Parathyroid adenoma (tissue), 2 donors: ENCODE results near the gene HIGD2A.

ENCODE experiments used
- H2AFZ ChIP-seq: fragments of 300-600 bp; sonication (generic); one replicate; pipeline ENCODE4 v1.7.0; 2017; ENCODE audit warnings: antibody characterized with exemption, mild to moderate bottlenecking
- H3K27ac ChIP-seq: fragments of 300-600 bp; sonication (generic); one replicate; pipeline ENCODE4 v1.7.0; 2017
- H3K27me3 ChIP-seq: fragments of 300-600 bp; sonication (generic); one replicate; pipeline ENCODE4 v1.7.0; 2017; ENCODE audit warnings: low read length; ENCODE audit not compliant: control insufficient read depth, insufficient read depth
- H3K36me3 ChIP-seq: fragments of 300-600 bp; sonication (generic); one replicate; pipeline ENCODE4 v1.7.0; 2017; ENCODE audit warnings: low read length; ENCODE audit not compliant: control insufficient read depth, insufficient read depth
- H3K4me1 ChIP-seq: fragments of 300-600 bp; sonication (generic); one replicate; pipeline ENCODE4 v1.7.0; 2017; ENCODE audit warnings: control low read depth
- H3K4me2 ChIP-seq: fragments of 300-600 bp; sonication (generic); one replicate; pipeline ENCODE4 v1.7.0; 2017; ENCODE audit warnings: low read length
- H3K4me3 ChIP-seq: fragments of 300-600 bp; sonication (generic); one replicate; pipeline ENCODE4 v1.7.0; 2017; ENCODE audit warnings: low read depth, low read length
- H3K79me2 ChIP-seq: fragments of 300-600 bp; sonication (generic); one replicate; pipeline ENCODE4 v1.7.0; 2017; ENCODE audit warnings: control low read depth
- H3K9ac ChIP-seq: fragments of 300-600 bp; sonication (generic); one replicate; pipeline ENCODE4 v1.7.0; 2017; ENCODE audit warnings: mild to moderate bottlenecking
- H3K9me3 ChIP-seq: fragments of 300-600 bp; sonication (generic); one replicate; pipeline ENCODE4 v1.7.0; 2017; ENCODE audit warnings: low read length; ENCODE audit not compliant: control insufficient read depth
- CTCF ChIP-seq: fragments of 300-600 bp; sonication (generic); IDR thresholded peaks from one replicate; pipeline ENCODE4 v1.7.0; 2017; ENCODE audit warnings: antibody characterized with exemption, mild to moderate bottlenecking
- donor health status: primary hyperparathyroidism.

The HIGD2A gene

GRCh38 chr5:176387384-176387925 is 1.1 kb upstream of the HIGD2A start:
- no peaks in the 10 kb centered on the region for H3K36me3 ChIP-seq
- no peaks in the 10 kb centered on the region for H3K9me3 ChIP-seq
- no peak for TF ChIP-seq CTCF
- no peaks in the 10 kb centered on the region for H3K27me3 ChIP-seq
- no peak overlapping the region for H2AFZ ChIP-seq
- H3K4me1 ChIP-seq = peaks cover 15% of the 10 kb centered on the region
- H3K79me2 ChIP-seq = peaks cover 13% of the 10 kb centered on the region
- H3K9ac ChIP-seq = no peak overlapping the region
- H3K27ac ChIP-seq = no peak overlapping the region
- peak overlapping the region; percentile 96 for H3K4me2 ChIP-seq
- peak overlapping the region; percentile 85 for H3K4me3 ChIP-seq

DNA sequence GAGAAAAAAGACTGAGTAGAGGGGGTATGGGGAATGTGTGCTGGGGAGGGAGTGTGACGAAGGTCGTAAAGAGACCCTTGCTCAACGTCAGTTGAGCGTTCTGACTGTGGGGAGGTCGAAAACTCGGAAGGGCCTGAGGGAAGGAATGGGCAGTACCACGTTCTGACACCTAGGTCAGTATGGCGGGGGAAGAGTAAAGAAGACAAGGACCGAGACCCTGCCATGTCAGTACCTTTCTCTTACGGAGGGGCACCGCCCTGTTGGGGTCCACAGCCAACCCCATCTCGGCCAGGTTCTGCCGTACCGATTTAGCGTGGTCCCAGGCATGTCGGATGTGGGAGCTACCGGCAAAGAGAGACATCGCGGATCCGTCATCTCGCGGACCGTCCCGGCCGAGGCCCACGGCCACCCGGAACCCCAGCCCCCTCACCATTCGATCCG is 528 bp upstream of the HIGD2A start:
- peak overlapping the region; percentile 85 for H3K4me3 ChIP-seq
- H3K4me2 ChIP-seq = peak overlapping the region; percentile 96
- H2AFZ ChIP-seq = peak overlapping the region; percentile 99
- no peaks in the 10 kb centered on the region for H3K27me3 ChIP-seq
- H3K9me3 ChIP-seq = no peaks in the 10 kb centered on the region
- peak overlapping the region; percentile 93 for H3K9ac ChIP-seq
- peaks cover 19% of the 10 kb centered on the region for H3K79me2 ChIP-seq
- peak overlapping the region; percentile 100 for H3K27ac ChIP-seq
- no peaks in the 10 kb centered on the region for H3K36me3 ChIP-seq
- H3K4me1 ChIP-seq = peaks cover 15% of the 10 kb centered on the region
- no peak for TF ChIP-seq CTCF

- no peaks in the 10 kb centered on the region for H3K27me3 ChIP-seq
- no peaks in the 10 kb centered on the region for H3K9me3 ChIP-seq
- peaks cover 29% of the 10 kb centered on the region for H3K79me2 ChIP-seq
- peaks cover 15% of the 10 kb centered on the region for H3K4me1 ChIP-seq
- peak overlapping the region; percentile 85 for H3K4me3 ChIP-seq
- peak overlapping the region; percentile 82 for H3K9ac ChIP-seq
- peak overlapping the region; percentile 100 for H3K27ac ChIP-seq
- TF ChIP-seq CTCF = no peak
- H2AFZ ChIP-seq = peak overlapping the region; percentile 99
- H3K4me2 ChIP-seq = peak overlapping the region; percentile 73
- no peaks in the 10 kb centered on the region for H3K36me3 ChIP-seq
These were observed 878 bp downstream of the HIGD2A start for GRCh38 chr5:176389135-176390123.

- Histone ChIP-seq H3K27ac (peak overlapping the region; percentile 9), H3K4me3 (no peak overlapping the region)
- TF ChIP-seq CTCF = no peak
These were observed 2.9 kb downstream of the HIGD2A start for GRCh38 chr5:176391479-176391878.

More at GRCh38 chr5:176391479-176391878, 2.9 kb downstream of the HIGD2A start:
- no peaks in the 10 kb centered on the region for H3K9me3 ChIP-seq
- H3K36me3 ChIP-seq = no peaks in the 10 kb centered on the region
- peaks cover 29% of the 10 kb centered on the region for H3K79me2 ChIP-seq
- no peak overlapping the region for H2AFZ ChIP-seq
- H3K27me3 ChIP-seq = no peaks in the 10 kb centered on the region
- H3K4me2 ChIP-seq = no peak overlapping the region
- H3K4me1 ChIP-seq = peaks cover 30% of the 10 kb centered on the region
- H3K9ac ChIP-seq = no peak overlapping the region
